Central memory CD8-positive, alpha-beta T cell (primary cell): Measurements from ENCODE around the gene SFR1.

Source experiments
- ATAC-seq: fragments of 150-1000 bp; cut with Tn5 transposase; replicated peaks from 2 replicates; pipeline ENCODE4 v1.10.0; 2022; ENCODE audit warnings: mild to moderate bottlenecking, moderate FRiP score, moderate number of reproducible peaks; ENCODE audit not compliant: poor library complexity, severe bottlenecking; ENCODE audit errors: extremely low read depth
- DNase-seq, 2 donors: peaks; one replicate each; pipeline ENCODE4 v3.0.0; 2021; ENCODE audit warnings: low spot score in 2 of 2
- H3K27ac Mint-ChIP-seq: one replicate; pipeline ENCODE4 v1.8.0; 2022; ENCODE audit warnings: low read depth, mild to moderate bottlenecking, moderate library complexity, mixed read lengths
- H3K27me3 Mint-ChIP-seq: one replicate; pipeline ENCODE4 v1.8.0; 2022; ENCODE audit warnings: mixed read lengths
- H3K36me3 Mint-ChIP-seq: one replicate; pipeline ENCODE4 v1.8.0; 2022; ENCODE audit warnings: mild to moderate bottlenecking, moderate library complexity, mixed read lengths; ENCODE audit not compliant: insufficient read depth
- H3K4me1 Mint-ChIP-seq: one replicate; pipeline ENCODE4 v1.8.0; 2022; ENCODE audit warnings: mixed read lengths
- H3K4me3 Mint-ChIP-seq: one replicate; pipeline ENCODE4 v1.8.0; 2022; ENCODE audit warnings: mild to moderate bottlenecking, moderate library complexity, mixed read lengths
- H3K9me3 Mint-ChIP-seq: one replicate; pipeline ENCODE4 v1.8.0; 2022; ENCODE audit warnings: mixed read lengths

SFR1 gene

GRCh38 chr10:104090611-104091010, 31.4 kb upstream of the SFR1 start:
- no peak overlapping the region for H3K27ac Mint-ChIP-seq
- no peak for DNase-seq
- ATAC-seq: no peak
- no peaks in the 10 kb centered on the region for H3K36me3 Mint-ChIP-seq
- H3K9me3 Mint-ChIP-seq: no peaks in the 10 kb centered on the region
- no peaks in the 10 kb centered on the region for H3K27me3 Mint-ChIP-seq
- no peaks in the 10 kb centered on the region for H3K4me1 Mint-ChIP-seq
- no peak overlapping the region for H3K4me3 Mint-ChIP-seq

- ATAC-seq (no peak), DNase-seq (no peak)
- Mint-ChIP-seq H3K4me3 (no peak overlapping the region), H3K36me3 (no peaks in the 10 kb centered on the region), H3K27ac (no peak overlapping the region), H3K27me3 (peaks cover 10% of the 10 kb centered on the region), H3K4me1 (no peaks in the 10 kb centered on the region), H3K9me3 (no peaks in the 10 kb centered on the region)
Measured at GRCh38 chr10:104092749-104093148, 29.2 kb upstream of the SFR1 start.

GRCh38 chr10:104096692-104097091, 25.3 kb upstream of the SFR1 start:
- DNase-seq (no peak), ATAC-seq (no peak)
- H3K4me3 Mint-ChIP-seq: no peak overlapping the region
- no peak overlapping the region for H3K27ac Mint-ChIP-seq
- H3K4me1 Mint-ChIP-seq: no peaks in the 10 kb centered on the region
- no peaks in the 10 kb centered on the region for H3K36me3 Mint-ChIP-seq
- no peaks in the 10 kb centered on the region for H3K9me3 Mint-ChIP-seq
- H3K27me3 Mint-ChIP-seq: peaks cover 10% of the 10 kb centered on the region

GRCh38 chr10:104098358-104098925, 23.5 kb upstream of the SFR1 start:
- Mint-ChIP-seq H3K27ac (no peak overlapping the region), H3K4me1 (no peaks in the 10 kb centered on the region), H3K4me3 (no peak overlapping the region), H3K9me3 (no peaks in the 10 kb centered on the region), H3K27me3 (peaks cover 10% of the 10 kb centered on the region), H3K36me3 (no peaks in the 10 kb centered on the region)
- ATAC-seq (no peak), DNase-seq (no peak)

GRCh38 chr10:104099269-104099668, 22.7 kb upstream of the SFR1 start:
- ATAC-seq: no peak
- Mint-ChIP-seq H3K27me3 (peaks cover 10% of the 10 kb centered on the region), H3K9me3 (no peaks in the 10 kb centered on the region), H3K36me3 (no peaks in the 10 kb centered on the region), H3K4me1 (no peaks in the 10 kb centered on the region), H3K4me3 (no peak overlapping the region), H3K27ac (no peak overlapping the region)
- no peak for DNase-seq

GRCh38 chr10:104099941-104100340, 22.0 kb upstream of the SFR1 start:
- DNase-seq: no peak
- ATAC-seq: no peak
- H3K27me3 Mint-ChIP-seq: peaks cover 10% of the 10 kb centered on the region
- no peak overlapping the region for H3K27ac Mint-ChIP-seq
- H3K4me3 Mint-ChIP-seq: no peak overlapping the region
- H3K36me3 Mint-ChIP-seq: no peaks in the 10 kb centered on the region
- no peaks in the 10 kb centered on the region for H3K9me3 Mint-ChIP-seq
- H3K4me1 Mint-ChIP-seq: no peaks in the 10 kb centered on the region

- Mint-ChIP-seq H3K27ac (no peak overlapping the region), H3K27me3 (peaks cover 10% of the 10 kb centered on the region), H3K9me3 (no peaks in the 10 kb centered on the region), H3K4me1 (no peaks in the 10 kb centered on the region), H3K36me3 (no peaks in the 10 kb centered on the region), H3K4me3 (no peak overlapping the region)
- no peak for DNase-seq
- ATAC-seq: no peak
Measured at GRCh38 chr10:104100795-104101194, 21.2 kb upstream of the SFR1 start.

GRCh38 chr10:104101902-104102301, 20.1 kb upstream of the SFR1 start:
- Mint-ChIP-seq H3K36me3 (no peaks in the 10 kb centered on the region), H3K27ac (no peak overlapping the region), H3K4me3 (no peak overlapping the region), H3K4me1 (no peaks in the 10 kb centered on the region), H3K9me3 (no peaks in the 10 kb centered on the region), H3K27me3 (peaks cover 2% of the 10 kb centered on the region)
- no peak for DNase-seq
- no peak for ATAC-seq

GRCh38 chr10:104103956-104104355, 18.0 kb upstream of the SFR1 start:
- no peaks in the 10 kb centered on the region for H3K9me3 Mint-ChIP-seq
- no peaks in the 10 kb centered on the region for H3K4me1 Mint-ChIP-seq
- DNase-seq (no peak), ATAC-seq (no peak)
- H3K27me3 Mint-ChIP-seq: no peaks in the 10 kb centered on the region
- H3K27ac Mint-ChIP-seq: no peak overlapping the region
- no peak overlapping the region for H3K4me3 Mint-ChIP-seq
- no peaks in the 10 kb centered on the region for H3K36me3 Mint-ChIP-seq

- H3K27ac Mint-ChIP-seq: no peak overlapping the region
- H3K4me3 Mint-ChIP-seq: no peak overlapping the region
- DNase-seq (no peak), ATAC-seq (no peak)
- no peaks in the 10 kb centered on the region for H3K4me1 Mint-ChIP-seq
- H3K27me3 Mint-ChIP-seq: no peaks in the 10 kb centered on the region
- H3K9me3 Mint-ChIP-seq: no peaks in the 10 kb centered on the region
- H3K36me3 Mint-ChIP-seq: no peaks in the 10 kb centered on the region
Measured at GRCh38 chr10:104104418-104104817, 17.6 kb upstream of the SFR1 start.

- Mint-ChIP-seq H3K27ac (no peak overlapping the region), H3K4me3 (no peak overlapping the region), H3K4me1 (no peaks in the 10 kb centered on the region), H3K36me3 (no peaks in the 10 kb centered on the region), H3K27me3 (no peaks in the 10 kb centered on the region), H3K9me3 (no peaks in the 10 kb centered on the region)
- no peak for DNase-seq
- ATAC-seq: no peak
Measured at GRCh38 chr10:104104926-104105325, 17.0 kb upstream of the SFR1 start.

GRCh38 chr10:104109908-104110662, 11.9 kb upstream of the SFR1 start:
- no peaks in the 10 kb centered on the region for H3K36me3 Mint-ChIP-seq
- H3K4me3 Mint-ChIP-seq: no peak overlapping the region
- H3K4me1 Mint-ChIP-seq: no peaks in the 10 kb centered on the region
- H3K27me3 Mint-ChIP-seq: peaks cover 27% of the 10 kb centered on the region
- no peak overlapping the region for H3K27ac Mint-ChIP-seq
- no peaks in the 10 kb centered on the region for H3K9me3 Mint-ChIP-seq
- ATAC-seq (no peak), DNase-seq (no peak)

GRCh38 chr10:104113376-104113956, 8.5 kb upstream of the SFR1 start:
- ATAC-seq (no peak), DNase-seq (no peak)
- Mint-ChIP-seq H3K27me3 (peaks cover 37% of the 10 kb centered on the region), H3K9me3 (no peaks in the 10 kb centered on the region), H3K4me3 (no peak overlapping the region), H3K36me3 (no peaks in the 10 kb centered on the region), H3K27ac (no peak overlapping the region), H3K4me1 (no peaks in the 10 kb centered on the region)
